ENCODE results near the gene FCGBP.

Gene FCGBP

DNA sequence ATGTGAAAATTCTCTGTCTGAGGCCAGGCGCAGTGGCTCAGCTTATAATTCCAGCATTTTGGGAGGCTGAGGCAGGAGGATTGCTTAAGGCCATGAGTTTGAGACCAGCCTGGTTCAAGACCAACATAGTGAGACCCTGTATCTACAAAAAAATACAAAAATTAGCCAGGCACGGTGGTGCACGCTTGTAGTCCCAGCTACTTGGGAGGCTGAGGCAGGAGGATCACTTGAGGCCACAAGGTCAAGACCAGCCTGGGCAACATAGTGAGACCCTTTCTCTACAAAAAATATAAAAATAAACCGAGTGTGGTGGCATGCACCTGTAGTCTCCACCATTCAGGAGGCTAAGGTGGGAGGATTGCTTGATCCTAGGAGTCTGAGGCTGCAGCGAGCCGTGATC, 2.2 kb upstream of the FCGBP start:
- no peak for TF ChIP-seq TAF1 (IDR thresholded peaks at IDR 0.05; ENCODE audit: borderline replicate concordance, insufficient read depth, low read length)
- no peak for TF ChIP-seq REST (IDR thresholded peaks at IDR 0.05; ENCODE audit: insufficient read depth in 1 of 2, low read depth in 2 of 2, low read length in 2 of 2)
- no peak for TF ChIP-seq FOXP2 (optimal IDR thresholded peaks at IDR 0.05; ENCODE audit: borderline replicate concordance, extremely low read depth, extremely low read length, insufficient read depth)
- no peak for TF ChIP-seq POLR2AphosphoS5 (IDR thresholded peaks at IDR 0.05; ENCODE audit: low read depth, low read length)
- TF ChIP-seq SIN3A (IDR thresholded peaks at IDR 0.05; ENCODE audit: borderline replicate concordance, insufficient read depth, low read length) = no peak

DNA sequence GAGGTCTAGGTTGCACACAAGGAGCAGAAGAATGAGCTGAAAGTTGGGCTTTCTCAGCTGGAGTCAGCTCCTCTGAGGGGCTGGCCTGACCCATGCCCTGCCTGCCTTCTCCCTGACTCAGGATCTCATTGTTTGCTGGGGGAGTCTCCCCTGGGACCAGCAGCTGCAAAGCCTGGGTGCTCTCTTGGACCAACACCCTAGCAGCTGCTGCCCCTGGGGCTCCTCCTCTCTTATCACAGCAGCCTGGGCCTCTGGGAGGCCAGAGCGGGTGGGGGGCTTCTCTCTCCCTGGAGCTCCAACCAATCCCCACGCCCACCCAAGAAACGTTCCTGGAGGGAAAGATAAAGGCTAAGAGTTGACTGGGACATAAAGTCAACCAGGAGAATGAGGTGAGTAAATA, 1.6 kb upstream of the FCGBP start:
- TF ChIP-seq TAF1 (IDR thresholded peaks at IDR 0.05; ENCODE audit: borderline replicate concordance, insufficient read depth, low read length) (no peak), REST (IDR thresholded peaks at IDR 0.05; ENCODE audit: insufficient read depth in 1 of 2, low read depth in 2 of 2, low read length in 2 of 2) (no peak), FOXP2 (optimal IDR thresholded peaks at IDR 0.05; ENCODE audit: borderline replicate concordance, extremely low read depth, extremely low read length, insufficient read depth) (no peak), POLR2AphosphoS5 (IDR thresholded peaks at IDR 0.05; ENCODE audit: low read depth, low read length) (no peak), SIN3A (IDR thresholded peaks at IDR 0.05; ENCODE audit: borderline replicate concordance, insufficient read depth, low read length) (no peak)

DNA sequence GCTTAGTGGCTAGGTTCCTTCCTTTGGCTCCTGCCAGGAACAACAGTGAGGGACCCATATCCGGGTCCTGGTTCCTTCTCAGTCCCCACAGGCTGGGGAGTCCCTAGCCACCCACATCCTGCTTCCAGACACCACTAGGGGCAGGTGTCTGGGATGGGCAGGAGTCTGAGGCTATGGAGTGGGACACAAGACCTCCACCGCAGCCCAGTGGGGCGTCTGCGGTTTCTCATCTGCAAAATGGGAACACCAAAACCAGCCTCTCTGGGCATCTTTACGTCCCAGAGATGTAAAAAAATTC, 879 bp upstream of the FCGBP start:
- TF ChIP-seq TAF1 (IDR thresholded peaks at IDR 0.05; ENCODE audit: borderline replicate concordance, insufficient read depth, low read length) = no peak
- TF ChIP-seq FOXP2 (optimal IDR thresholded peaks at IDR 0.05; ENCODE audit: borderline replicate concordance, extremely low read depth, extremely low read length, insufficient read depth) = no peak

DNA sequence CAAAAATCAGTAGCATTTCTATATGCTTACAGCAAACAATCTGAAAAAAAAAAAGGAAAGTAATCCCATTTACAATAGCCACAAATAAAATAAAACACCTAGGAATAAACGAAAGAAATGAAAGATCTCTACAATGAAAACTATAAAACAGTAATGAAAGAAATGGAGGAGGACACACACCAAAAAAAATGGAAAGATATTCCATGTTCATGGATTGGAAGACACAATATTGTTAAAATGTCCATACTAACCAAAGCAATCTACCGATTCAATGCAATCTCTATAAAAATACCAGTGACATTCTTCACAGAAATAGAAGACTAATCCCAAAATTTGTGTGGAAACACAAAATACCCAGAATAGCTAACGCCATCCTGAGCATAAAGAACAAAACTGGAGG, 4.7 kb downstream of the FCGBP start:
- TF ChIP-seq REST (IDR thresholded peaks at IDR 0.05; ENCODE audit: insufficient read depth in 1 of 2, low read depth in 2 of 2, low read length in 2 of 2) (no peak), POLR2AphosphoS5 (IDR thresholded peaks at IDR 0.05; ENCODE audit: low read depth, low read length) (no peak)

- TF ChIP-seq FOXP2 (optimal IDR thresholded peaks at IDR 0.05; ENCODE audit: borderline replicate concordance, extremely low read depth, extremely low read length, insufficient read depth) = no peak
- no peak for TF ChIP-seq SIN3A (IDR thresholded peaks at IDR 0.05; ENCODE audit: borderline replicate concordance, insufficient read depth, low read length)
- no peak for TF ChIP-seq REST (IDR thresholded peaks at IDR 0.05; ENCODE audit: insufficient read depth in 1 of 2, low read depth in 2 of 2, low read length in 2 of 2)
- TF ChIP-seq POLR2AphosphoS5 (IDR thresholded peaks at IDR 0.05; ENCODE audit: low read depth, low read length) = no peak
- no peak for TF ChIP-seq TAF1 (IDR thresholded peaks at IDR 0.05; ENCODE audit: borderline replicate concordance, insufficient read depth, low read length)
These were observed 6.1 kb downstream of the FCGBP start for GRCh38 chr19:39928357-39928725.

All from PFSK-1 (cell line).